OCI-LY1 (cell line): Measurements from ENCODE around the gene PRKAR2B.

Experiments
- H2AFZ ChIP-seq: fragments of 200-600 bp; sonication (generic), shearing (Covaris generic); 2 replicates; pipeline ENCODE4 v1.6.0; 2014; ENCODE audit warnings: antibody characterized with exemption, mild to moderate bottlenecking, low read length
- H3F3A ChIP-seq: fragments of 200-600 bp; sonication (generic), shearing (Covaris generic); 2 replicates; pipeline ENCODE4 v1.6.0; 2014; ENCODE audit warnings: mild to moderate bottlenecking, antibody characterized with exemption, low read length, moderate library complexity; ENCODE audit not compliant: insufficient read depth
- H3K27ac ChIP-seq: fragments of 200-600 bp; sonication (generic); 2 replicates; pipeline ENCODE4 v1.5.1; 2014; ENCODE audit warnings: low read length, mixed run types, mild to moderate bottlenecking, low read depth; ENCODE audit not compliant: poor library complexity, severe bottlenecking
- H3K27me3 ChIP-seq: fragments of 200-600 bp; sonication (generic); 2 replicates; pipeline ENCODE4 v1.6.0; 2014; ENCODE audit warnings: antibody characterized with exemption, mild to moderate bottlenecking, low read length, moderate library complexity; ENCODE audit not compliant: insufficient read depth
- H3K36me3 ChIP-seq: fragments of 200-600 bp; sonication (generic); 2 replicates; pipeline ENCODE4 v1.6.1; 2014; ENCODE audit warnings: mild to moderate bottlenecking, antibody characterized with exemption, low read length, moderate library complexity, mixed read lengths; ENCODE audit not compliant: insufficient read depth
- H3K4me1 ChIP-seq: fragments of 200-600 bp; sonication (generic); 2 replicates; pipeline ENCODE4 v1.5.1; 2014; ENCODE audit warnings: mild to moderate bottlenecking, low read length, moderate library complexity; ENCODE audit not compliant: insufficient read depth, severe bottlenecking
- H3K4me2 ChIP-seq: fragments of 200-600 bp; sonication (generic), shearing (Covaris generic); 2 replicates; pipeline ENCODE4 v1.6.1; 2014; ENCODE audit warnings: low read length
- H3K4me3 ChIP-seq: fragments of 200-600 bp; sonication (generic); 2 replicates; pipeline ENCODE4 v1.5.1; 2014; ENCODE audit warnings: low read length, low read depth, mild to moderate bottlenecking, mixed read lengths; ENCODE audit not compliant: poor library complexity, severe bottlenecking
- H3K79me2 ChIP-seq: fragments of 200-600 bp; shearing (Covaris generic); 2 replicates; pipeline ENCODE4 v1.6.1; 2016; ENCODE audit warnings: mixed run types, low read length, mixed read lengths; ENCODE audit not compliant: insufficient read depth
- H3K9ac ChIP-seq: fragments of 200-600 bp; sonication (generic), shearing (Covaris generic); 2 replicates; pipeline ENCODE4 v1.6.1; 2014; ENCODE audit warnings: mild to moderate bottlenecking, low read length, mixed read lengths
- H3K9me2 ChIP-seq: fragments of 200-600 bp; sonication (generic), shearing (Covaris generic); 2 replicates; pipeline ENCODE4 v1.6.1; 2014; ENCODE audit warnings: low read depth, mild to moderate bottlenecking, low read length, mixed read lengths
- H3K9me3 ChIP-seq: fragments of 200-600 bp; shearing (Covaris generic); 2 replicates; pipeline ENCODE4 v1.6.1; 2014; ENCODE audit warnings: low read length, mixed read lengths
- H4K20me1 ChIP-seq: fragments of 200-600 bp; sonication (generic), shearing (Covaris generic); 2 replicates; pipeline ENCODE4 v1.6.0; 2016; ENCODE audit warnings: mild to moderate bottlenecking, low read length; ENCODE audit not compliant: insufficient read depth
- CTCF ChIP-seq: fragments of 200-600 bp; sonication (generic), shearing (Covaris generic); IDR thresholded peaks from 2 replicates; pipeline ENCODE4 v1.5.1; 2017; ENCODE audit warnings: mild to moderate bottlenecking, antibody characterized with exemption, low read length, moderate library complexity, mixed read lengths
- EZH2 ChIP-seq: fragments of 200-600 bp; sonication (generic), shearing (Covaris generic); IDR thresholded peaks from 2 replicates; pipeline ENCODE4 v1.8.0; 2017; ENCODE audit warnings: borderline replicate concordance, mixed run types, mild to moderate bottlenecking, antibody characterized with exemption, low read length, moderate library complexity, mixed read lengths

Gene PRKAR2B

GRCh38 chr7:107063245-107064120 is 19.0 kb downstream of the PRKAR2B start:
- Histone ChIP-seq H4K20me1 (no peaks in the 10 kb centered on the region), H3K27me3 (peaks cover 3% of the 10 kb centered on the region; the same call in 1 of the 2 replicates), H2AFZ (no peak overlapping the region), H3K9ac (no peak overlapping the region), H3F3A (no peaks in the 10 kb centered on the region), H3K36me3 (no peaks in the 10 kb centered on the region), H3K4me2 (no peak overlapping the region), H3K9me2 (no peaks in the 10 kb centered on the region), H3K79me2 (no peaks in the 10 kb centered on the region), H3K27ac (no peak overlapping the region), H3K4me3 (no peak overlapping the region), H3K9me3 (no peaks in the 10 kb centered on the region), H3K4me1 (no peaks in the 10 kb centered on the region)
- TF ChIP-seq CTCF, result no peak
- TF ChIP-seq EZH2, result no peak

- H3K4me1 ChIP-seq, result no peaks in the 10 kb centered on the region
- no peaks in the 10 kb centered on the region for H3K79me2 ChIP-seq
- H3K9me2 ChIP-seq, result no peaks in the 10 kb centered on the region
- H2AFZ ChIP-seq, result no peak overlapping the region
- H3K36me3 ChIP-seq, result no peaks in the 10 kb centered on the region
- no peak overlapping the region for H3K27ac ChIP-seq
- no peak overlapping the region for H3K4me2 ChIP-seq
- H3K27me3 ChIP-seq, result peaks cover 3% of the 10 kb centered on the region; the same call in 1 of the 2 replicates
- H4K20me1 ChIP-seq, result no peaks in the 10 kb centered on the region
- H3K4me3 ChIP-seq, result no peak overlapping the region
- TF ChIP-seq EZH2, result no peak
- no peak for TF ChIP-seq CTCF
- no peaks in the 10 kb centered on the region for H3K9me3 ChIP-seq
- H3F3A ChIP-seq, result no peaks in the 10 kb centered on the region
- no peak overlapping the region for H3K9ac ChIP-seq
Measured at GRCh38 chr7:107064255-107064654, 19.8 kb downstream of the PRKAR2B start.

GRCh38 chr7:107065929-107066247 is 21.4 kb downstream of the PRKAR2B start:
- Histone ChIP-seq H3K9me2 (no peaks in the 10 kb centered on the region), H3F3A (no peaks in the 10 kb centered on the region), H3K4me3 (no peak overlapping the region), H3K79me2 (no peaks in the 10 kb centered on the region), H3K9ac (no peak overlapping the region), H3K27ac (no peak overlapping the region), H4K20me1 (no peaks in the 10 kb centered on the region), H3K4me1 (no peaks in the 10 kb centered on the region), H3K27me3 (peaks cover 3% of the 10 kb centered on the region; the same call in 1 of the 2 replicates), H3K9me3 (no peaks in the 10 kb centered on the region), H2AFZ (no peak overlapping the region), H3K36me3 (no peaks in the 10 kb centered on the region), H3K4me2 (no peak overlapping the region)
- TF ChIP-seq CTCF (no peak), EZH2 (no peak)
